NCI-H82 (cell line): ENCODE results near the gene ICOSLG.
A peak's percentile ranks its signal among the peaks of the same experiment; 100 is the strongest.
"Not testable (repeated sequence)": the region's sequence is repeated elsewhere in the genome, so short reads cannot be mapped to it uniquely, and the experiment has no call there.

ENCODE experiments used
- DNase-seq: peaks from one replicate; lab custom pipeline; 2025; lab: John Stamatoyannopoulos, UW

ICOSLG gene

DNA sequence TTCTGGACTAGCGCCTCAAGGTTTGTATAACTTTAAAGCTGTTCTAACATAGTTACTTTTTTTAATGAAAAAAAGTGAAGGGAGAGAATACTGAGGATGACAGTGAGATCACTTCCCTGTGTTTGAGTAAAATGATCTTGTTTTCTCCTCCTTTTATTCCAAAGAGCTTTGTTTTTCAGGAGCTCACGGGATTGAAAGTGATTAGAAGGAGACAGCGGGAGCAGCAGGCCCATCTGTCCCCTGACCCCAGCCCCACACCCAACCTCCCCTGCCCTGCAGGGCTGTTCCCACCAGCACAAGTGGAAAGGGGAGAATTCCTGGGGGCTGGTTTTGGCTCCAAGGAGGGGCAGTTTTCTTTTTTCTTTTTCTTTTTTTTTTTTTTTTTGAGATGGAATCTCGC lies 23.0 kb upstream of the ICOSLG start:
- DNase-seq: peak; percentile 93

DNA sequence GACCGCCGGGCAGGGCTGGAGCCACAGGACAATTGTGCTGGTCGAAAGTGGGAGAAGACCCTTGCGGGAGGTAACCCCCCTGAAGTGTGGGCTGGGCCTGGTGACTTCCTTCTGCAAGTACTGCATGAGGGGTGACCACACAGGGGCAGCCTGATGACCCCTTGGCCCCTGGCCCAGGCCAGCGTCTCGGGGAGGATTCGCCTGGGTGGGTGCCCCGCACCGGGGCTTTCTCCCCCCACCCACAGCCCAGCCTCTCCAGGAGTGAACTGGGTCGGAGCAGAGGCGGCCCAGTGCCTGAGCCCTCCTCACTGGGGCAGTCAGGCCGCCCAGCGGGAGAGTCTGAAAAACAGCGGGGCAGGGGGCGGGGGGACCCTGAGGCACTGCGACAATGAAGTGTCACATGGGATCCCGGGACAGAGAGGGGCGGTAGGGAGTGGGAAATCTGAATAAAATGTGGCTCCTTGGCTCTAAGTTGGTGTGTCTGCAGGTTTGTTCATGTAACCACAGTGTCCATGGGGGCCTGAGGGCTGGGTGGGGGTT lies 22.5 kb upstream of the ICOSLG start:
- DNase-seq: peak; percentile 85

DNA sequence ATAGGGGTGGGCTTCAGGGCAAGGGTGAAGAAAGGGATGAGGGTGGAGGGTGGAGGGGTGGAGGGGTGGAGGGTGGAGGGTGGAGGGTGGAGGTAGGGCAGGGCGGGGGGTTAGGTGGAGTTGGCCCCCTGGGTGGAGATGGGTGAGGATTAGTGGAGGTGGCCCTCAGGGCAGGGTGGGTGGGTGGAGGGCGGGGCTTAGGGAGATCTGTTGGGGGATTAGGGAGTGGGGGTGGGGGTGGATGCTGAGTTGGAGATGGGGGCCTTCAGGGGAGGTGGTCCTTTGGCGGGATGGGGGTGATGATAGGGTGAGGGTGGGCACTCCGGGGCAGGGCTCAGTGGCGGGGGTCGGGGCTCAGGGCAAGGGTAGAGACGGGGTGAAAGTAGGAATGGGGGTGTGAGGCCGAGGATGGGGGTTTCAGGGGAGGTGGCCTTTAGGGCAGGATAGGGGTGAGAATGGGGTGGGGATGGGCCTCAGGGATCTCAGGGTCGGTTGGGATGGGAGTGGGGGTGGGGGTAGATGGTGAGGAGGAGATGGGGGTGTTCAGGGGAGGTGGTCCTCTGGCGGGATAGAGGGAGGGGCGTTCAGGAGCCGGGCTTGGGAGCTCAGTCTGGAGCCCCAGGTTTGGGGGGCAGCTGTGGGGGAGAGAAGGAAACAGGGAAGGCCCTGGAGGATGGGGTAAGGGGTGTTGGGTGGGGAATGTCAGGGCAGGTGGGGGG lies 21.8 kb upstream of the ICOSLG start:
- DNase-seq: peak; percentile 91

DNA sequence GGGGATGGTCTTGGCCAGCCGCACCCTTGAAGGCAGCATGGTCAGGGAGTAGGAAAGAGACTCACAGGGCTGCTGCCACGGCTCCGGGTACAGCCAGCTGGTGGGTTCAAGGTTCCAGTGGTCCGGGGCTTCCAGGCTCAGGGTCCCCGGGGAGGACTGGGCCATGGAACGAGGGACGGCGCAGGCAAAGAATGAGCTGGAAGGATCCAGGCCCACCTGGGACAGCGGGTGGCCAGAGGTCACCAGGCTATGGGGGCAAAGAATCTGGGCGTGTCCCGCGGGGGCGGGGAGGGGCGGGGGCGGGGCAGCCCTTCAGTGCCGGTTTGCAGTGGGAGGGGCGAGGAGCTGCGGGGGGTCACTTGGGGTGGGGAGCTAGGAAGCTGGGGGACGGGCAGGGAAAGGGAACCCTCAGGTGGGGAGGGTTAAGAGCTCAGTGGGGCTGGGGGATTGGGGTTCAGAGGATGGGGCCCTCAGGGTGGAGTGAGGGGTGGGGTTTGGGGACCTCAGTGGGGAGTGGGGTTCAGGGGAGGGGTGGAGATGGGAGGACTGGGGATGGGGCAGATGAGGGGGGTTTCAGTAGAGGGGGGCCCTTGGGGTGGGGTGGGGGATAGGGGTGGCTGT lies 21.0 kb upstream of the ICOSLG start, which contains the start of gene DNMT3L:
TSS of gene DNMT3L (minus strand) at position 223 of the 621 bp plus-strand sequence. CDS start 638 bp downstream, outside the sequence.
- DNase-seq: no peak

DNA sequence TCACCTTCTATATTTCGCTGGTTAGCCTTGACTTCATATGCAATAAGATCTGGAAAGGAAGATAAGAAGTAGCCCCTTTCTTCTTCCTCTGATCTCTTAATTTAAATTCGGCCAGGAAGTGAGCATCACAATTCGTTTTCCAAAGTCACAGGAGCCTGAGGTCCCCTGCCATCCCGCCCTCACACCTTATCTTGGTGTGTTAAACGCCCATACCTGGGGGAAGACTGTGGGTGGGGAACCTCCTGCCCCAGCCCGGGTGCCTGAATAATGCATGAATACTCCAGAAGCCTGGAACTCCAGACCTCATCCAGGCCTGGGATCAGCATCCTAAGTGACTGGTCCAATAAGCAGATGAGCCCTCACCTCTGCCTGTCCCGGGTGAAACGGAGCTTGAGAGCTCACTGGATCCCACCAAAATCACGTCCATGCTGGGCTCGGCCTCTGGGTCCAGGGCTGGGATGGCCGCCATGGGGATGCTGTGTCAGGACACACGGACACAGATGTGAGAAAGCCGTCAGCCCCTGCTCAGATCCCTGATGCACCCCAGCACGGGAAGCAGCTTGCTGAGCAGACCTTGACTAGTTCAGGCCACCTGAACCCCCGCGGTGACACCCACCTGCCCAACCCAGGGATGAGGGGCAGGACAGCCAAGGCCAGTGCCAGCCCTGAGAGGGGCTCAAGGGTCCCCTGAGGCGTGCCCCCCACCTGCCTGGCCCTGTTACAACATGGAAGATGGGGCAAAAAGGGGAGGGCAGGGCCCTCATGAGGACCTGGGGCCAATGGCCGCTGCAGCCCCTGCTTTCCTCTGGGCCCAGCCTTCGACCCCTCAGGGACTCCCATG lies 20.3 kb upstream of the ICOSLG start:
- no peak for DNase-seq

DNA sequence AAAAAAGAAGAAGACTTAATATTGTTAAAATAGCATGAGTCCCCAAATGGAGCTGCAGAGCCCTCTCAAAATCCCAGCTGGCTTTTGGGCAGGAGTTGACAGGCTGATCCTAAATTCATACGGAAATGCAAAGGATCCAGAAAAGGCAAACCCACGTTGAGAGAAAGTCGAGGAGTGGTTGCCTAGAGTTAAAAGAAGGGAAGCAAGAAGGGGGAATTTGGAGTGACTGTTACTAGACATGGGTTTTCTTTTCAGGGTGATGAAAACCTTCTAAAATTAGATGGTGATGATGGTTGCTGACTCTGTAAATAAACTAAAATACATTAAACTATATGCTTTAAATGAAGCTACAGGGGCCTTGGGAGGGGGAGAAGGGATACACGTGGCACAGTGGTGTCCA lies 19.3 kb upstream of the ICOSLG start:
- no peak for DNase-seq

DNA sequence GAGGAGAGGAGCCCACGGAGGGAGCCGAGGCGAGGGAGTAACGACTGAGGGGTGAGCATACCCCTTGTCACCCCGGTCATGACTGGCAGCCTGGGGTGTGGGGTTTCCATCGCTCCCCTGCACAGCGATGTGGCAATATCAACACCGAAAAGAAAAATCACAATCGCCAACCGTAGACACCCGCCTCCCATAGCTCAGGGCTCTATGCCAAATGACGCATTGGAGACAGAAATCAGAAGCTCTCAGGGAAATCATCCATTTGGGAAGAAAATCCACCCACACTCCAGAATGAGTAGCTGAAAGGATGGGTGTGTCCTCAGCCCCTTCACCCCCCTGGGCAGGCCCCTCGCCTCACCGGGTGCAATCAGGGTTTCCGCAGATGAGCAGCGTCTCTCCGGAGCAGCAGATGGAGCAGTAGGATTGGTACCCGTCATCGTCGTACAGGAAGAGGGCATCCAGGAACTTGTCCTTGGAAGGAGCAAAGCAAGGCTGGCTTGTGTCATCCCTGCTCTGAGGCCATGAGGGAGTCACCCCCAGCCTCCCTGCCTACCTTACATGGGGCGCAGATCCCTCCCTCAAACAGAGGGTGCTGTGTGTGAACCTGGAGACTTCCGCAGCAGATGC lies 18.5 kb upstream of the ICOSLG start:
- DNase-seq: peak; percentile 23

DNA sequence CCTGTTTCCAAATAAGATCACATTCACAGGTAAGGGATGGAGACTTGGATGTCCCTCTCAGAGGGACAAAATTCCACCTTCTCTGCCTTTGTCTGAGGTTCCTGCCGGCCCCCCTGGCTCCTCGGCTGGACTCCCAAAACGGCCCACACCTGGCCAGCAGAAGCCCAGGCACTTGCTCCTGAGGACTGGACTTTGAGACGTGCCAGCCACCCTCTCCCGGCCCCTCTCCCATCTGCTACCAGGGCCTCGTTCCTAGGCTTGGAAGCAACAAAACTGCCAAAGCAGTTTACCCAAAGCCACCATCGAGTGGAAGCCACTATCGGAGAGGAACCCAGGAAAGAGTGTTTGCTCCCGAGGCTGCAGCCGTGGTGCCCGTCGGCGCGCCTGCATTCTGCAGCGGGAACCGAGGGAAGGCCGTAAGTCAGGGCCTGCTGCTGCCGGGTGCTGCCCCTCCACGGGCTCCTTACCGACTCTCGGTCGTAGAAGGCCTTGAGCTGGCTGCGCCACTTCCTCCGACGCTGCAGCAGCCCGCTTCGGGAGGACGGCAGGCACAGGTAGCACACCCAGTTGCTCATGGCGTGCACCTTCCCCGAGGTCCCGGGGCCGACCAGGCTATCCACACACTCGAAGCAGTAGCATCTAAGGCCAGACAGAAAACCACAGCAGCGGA lies 17.4 kb upstream of the ICOSLG start:
- DNase-seq: no peak

DNA sequence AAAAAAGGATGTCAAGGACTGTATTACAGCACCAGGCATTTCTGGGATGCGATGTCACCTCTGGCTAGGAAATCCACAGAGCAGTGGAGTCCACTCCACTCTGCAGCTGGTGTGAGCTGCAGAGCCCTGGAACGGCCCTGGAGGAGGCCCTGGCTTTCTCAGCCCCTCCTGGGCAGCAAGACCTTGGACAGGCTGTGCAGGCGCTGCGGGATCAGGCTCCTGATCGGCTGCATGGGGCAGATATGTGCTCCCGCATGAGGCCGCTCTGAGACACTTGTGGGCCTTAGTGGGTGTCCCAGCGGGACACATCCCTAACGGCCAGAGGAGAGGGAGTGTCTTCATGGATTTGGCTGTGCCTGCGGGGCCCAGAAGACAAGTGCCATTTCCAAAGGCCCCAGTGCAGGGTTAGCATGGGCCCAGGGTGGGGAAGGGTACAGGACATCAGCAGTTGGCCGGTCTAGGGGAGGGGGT lies 14.8 kb upstream of the ICOSLG start:
- no peak for DNase-seq

DNA sequence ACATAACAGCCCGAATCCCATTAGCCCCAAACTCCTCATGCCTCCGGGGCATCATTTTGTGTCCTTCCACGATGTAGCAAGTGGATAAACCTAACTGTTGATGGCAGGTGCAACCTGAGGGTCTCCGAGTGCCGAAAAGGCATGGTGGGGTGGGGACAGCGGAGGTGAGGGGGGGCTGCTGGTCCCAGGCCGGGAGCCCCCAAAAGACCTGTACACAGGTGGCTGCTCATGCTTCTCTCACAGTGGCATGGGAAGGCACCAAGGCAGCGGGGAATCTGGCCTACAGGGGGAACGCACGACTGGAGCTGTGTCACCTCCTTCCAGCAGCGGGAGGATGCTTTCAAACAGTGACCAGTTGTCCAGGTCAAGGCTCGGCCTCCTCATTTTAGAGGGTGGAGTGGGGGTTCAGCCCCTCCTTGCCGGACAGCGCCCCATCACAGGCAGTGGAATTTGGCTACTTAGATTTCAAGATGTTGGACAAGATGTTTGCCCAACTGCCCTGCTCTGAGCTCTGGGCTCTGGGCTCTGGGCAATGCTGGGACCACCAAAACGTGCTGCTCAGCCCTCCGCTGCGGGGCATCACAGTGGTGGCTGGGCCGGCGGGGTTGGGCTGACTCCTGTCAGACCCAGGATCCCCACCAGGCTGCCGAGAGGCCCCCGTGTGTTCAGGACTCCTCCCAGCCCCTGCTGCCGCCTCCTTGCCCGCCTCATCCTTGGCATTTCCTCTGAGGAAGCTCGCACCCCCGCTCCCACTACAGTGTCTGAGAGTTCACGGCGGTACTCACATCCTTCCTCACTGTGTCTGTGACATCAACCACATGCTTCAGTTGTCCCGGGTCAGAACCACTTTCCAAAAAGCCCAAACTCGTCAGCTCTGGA lies 13.3 kb upstream of the ICOSLG start:
- DNase-seq: no peak

DNA sequence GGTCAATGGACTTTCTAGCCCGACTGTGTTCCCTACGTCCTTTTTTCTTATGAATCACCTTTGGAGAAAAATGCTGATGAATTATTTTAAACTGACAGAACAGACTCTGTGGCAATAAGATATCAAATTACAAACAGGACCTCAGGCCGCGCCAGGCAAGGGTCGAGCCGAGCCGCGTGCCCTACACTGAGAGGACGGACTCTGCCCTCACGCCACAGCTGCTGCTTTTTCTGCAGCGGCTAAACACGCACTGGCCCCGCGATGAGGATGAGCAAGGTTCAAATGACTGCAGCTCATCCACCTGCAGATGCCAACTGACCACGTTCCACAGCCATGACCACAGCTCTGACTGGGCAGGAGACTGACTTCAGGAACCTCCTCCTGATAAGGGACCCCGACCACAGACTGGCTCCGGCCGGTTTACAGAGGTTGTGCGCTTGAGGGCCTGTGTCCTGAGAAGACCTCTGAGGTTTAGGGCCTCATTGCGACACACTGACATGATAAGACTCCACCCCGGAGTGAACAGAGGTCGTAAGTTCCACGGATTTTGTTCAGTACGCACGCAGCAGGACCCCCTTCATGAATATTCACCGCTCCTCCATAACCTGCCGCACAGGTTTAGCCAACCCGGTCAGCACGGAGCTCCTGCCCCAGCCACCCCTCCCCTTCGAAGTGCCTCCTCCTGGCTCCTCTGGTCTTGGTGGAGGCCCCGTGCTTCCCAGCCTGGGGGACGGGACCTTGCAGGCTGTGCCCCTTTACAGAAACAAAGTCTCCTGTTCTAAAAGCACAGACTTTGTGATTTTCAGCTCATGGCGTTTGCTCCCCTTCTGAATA lies 8.7 kb upstream of the ICOSLG start:
- not testable (repeated sequence) for DNase-seq

DNA sequence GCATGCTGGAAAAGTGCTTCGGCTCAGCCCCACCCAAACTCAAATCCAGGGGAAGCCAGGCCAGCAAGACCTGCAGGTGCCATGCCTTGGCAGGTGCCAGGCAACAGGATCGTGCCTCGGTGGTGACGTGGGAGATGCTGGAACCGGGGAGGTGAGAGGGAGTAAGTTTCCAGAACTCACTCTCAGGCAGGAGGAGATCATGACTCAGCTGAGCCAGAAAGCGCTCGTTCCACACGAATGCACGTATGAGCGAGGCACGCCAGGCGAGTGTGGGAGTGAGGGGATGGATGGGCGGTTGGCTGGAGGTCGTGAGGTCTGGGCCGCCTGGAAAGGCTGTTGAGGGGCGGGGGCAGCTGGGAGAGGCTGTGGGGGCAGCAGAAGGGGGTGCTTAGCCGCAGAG lies 7.2 kb upstream of the ICOSLG start:
- not testable (repeated sequence) for DNase-seq

DNA sequence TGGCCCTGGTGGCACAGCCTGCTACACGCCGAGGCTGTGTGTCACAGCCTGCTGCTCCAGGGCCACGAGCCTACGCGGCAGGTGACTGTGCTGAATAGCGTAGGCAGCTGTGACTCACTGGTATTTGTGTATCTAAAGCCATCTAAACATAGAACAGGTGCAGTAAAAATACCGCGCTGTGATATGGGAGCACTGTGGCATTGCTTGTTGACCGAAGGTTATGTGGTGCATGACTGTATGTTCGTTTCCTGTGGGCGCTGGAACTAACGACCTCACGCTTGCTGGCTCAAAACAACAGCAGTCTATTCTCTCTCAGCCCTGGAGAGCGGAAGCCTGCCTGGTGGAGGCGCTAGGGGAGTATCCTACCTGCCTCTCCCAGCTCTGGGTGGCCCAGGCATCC lies 3.2 kb upstream of the ICOSLG start:
- not testable (repeated sequence) for DNase-seq

DNA sequence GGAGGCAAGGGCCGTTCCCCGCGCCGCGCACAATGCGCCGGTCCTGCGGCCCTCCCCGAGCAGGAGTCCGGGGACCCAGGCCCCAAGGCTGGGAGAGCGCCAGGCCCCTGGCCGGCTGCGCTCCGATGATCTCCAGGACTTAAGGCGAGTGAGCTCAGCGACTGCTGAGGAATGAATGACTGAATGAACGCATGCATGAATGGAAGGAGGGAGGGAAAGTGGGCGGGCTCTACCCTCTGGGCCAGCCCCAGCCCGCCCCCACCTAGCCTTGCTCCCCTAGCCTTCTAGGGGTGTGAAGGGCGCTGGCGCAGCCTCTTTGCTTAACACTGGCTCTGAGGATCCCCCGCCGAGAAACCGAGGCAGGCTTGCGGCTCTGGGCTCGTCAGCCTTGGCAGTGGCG lies 538 bp upstream of the ICOSLG start:
- DNase-seq: not testable (repeated sequence)

DNA sequence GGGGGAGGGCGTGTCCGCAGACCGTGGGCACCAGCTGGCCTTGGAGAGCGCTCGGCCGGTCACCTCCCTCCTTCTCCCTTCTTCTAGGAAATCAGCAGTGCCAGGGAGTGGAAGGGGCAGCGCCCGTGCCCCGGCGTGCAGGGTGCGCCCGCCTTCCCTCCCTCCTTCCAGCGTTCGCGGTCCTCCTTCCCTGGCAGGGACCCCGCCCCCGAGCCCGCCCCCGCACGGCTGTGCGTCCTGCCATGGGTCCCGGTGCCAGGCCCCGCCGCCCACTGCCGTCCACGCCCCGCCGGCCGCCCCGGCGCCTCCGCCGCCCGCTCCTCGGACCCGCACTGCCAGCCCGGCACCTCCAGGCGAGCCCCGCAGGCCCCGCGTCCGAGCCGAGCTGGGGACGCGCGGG lies 390 bp downstream of the ICOSLG start:
- DNase-seq: not testable (repeated sequence)

DNA sequence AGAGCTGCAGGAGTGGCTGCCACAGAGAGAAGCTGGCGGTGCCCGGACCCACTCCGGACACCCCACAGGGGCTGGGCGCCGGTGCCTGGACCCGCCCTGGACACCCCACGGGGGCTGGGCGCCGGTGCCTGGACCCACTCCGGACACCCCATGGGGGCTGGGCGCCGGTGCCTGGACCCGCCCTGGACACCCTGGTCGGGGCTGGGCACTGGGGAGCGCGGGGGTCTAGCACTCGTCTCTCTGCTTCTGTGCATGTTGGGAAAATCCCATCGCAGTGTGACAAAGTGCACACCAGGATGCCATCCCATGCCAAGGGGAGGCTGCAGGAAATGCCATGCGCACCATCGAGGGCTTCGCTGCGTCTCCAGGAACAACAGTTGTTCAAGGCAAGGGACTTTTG lies 11.2 kb downstream of the ICOSLG start:
- DNase-seq: not testable (repeated sequence)

DNA sequence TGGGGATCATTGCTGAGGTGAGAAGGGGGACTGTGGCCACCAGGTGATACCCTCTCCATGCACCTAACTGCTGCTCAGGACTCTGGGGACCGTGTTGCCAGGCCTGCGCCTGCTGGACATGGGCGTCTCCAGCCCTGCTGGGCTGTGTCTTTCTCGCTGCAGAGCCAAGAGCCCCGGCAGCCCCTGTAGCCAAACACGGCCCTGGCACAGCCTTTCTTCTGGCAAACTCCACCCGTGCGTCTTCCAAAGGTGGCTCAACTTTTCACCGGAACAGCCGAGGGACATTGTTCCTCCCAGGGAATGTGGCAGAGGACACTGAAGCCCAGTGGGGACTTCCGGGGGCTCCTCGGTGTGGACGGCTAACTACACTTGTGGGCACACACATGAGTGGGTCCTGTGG lies 12.6 kb downstream of the ICOSLG start:
- not testable (repeated sequence) for DNase-seq

DNA sequence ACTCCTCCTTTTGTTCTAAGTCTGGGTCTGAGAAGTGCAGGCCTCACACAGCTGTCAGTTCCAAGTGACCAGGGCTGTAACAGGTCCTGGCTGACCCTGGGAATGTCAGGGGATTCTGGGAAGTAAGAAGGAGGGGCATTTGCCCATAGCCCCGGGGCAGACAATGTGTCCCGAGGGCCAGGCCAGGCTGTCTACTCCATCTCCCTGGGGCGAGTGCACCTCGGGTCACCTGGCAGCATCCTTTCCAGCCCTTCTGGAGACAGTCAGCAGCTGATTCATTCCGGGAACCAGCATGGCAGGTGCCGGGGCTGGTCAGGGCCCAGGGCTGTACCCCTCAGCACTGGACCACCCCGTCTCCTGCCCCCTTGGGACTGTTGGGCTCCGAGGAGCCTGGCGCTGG lies 13.1 kb downstream of the ICOSLG start:
- not testable (repeated sequence) for DNase-seq

DNA sequence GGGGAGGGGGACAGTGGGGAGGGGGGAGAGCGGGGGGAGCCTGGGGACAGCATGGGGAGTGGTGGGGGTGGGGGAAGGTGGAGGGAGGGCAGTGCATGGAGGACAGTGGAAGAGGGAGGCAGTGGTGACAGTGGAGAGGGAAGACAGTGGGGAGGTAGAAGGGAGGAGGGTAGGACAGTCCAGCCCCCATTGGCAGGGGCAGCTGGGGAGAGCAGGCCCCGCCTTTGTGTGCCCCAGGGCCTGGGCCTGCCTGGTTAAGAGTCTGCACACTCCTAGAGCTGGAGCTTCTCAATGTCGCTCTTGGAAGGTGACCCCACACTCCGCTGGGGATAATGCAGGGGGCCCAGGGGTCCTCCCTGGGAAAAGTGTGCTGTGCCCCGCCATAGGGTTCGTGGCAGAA lies 15.1 kb downstream of the ICOSLG start:
- not testable (repeated sequence) for DNase-seq
